ENCODE data around the gene AMOT.

The AMOT gene

DNA sequence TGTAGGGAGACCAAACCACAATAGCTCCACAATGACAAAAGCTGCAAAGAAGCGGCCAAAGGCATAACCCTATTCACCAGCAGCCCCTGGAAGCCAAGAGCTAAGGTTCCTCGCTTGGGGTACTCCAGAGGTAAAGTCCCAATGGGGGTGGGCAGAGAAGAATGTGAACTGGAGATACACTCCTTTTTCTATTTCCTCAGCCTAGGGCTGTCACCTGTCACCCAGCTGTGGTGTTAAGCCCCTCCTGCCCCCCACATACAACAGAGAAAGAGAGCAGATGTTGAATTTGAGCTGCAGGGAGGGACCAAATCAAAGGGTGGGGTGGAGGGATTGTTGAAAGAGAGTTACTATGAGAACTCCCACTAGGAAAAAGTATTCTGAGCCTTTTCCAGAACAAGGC lies 26.1 kb downstream of the AMOT start:
- ChIA-PET CTCF (interaction anchor here (0.5 to 0.6 kb wide), 3 partner anchors 28 to 98 kb away, joined by 3 to 4 read pairs (median 3); no protein-coding TSS in a partner anchor), POLR2A (interaction anchor here (0.6 kb wide), 1 partner anchor 20 kb away, joined by 3 read pairs; no protein-coding TSS in a partner anchor)
- no peak overlapping the region for H3K27ac ChIP-seq (ENCODE audit: extremely low read depth, low read depth, low read length)
- peaks cover 37 to 97% of the 10 kb centered on the region in 2 experiments for H3K36me3 ChIP-seq (ENCODE audit: control insufficient read depth in 2 of 2, insufficient read depth in 1 of 2, low read length in 2 of 2)
- TF ChIP-seq ZNF785 (tag by site-specific recombination; IDR thresholded peaks at IDR 0.05) (no peak), ZBTB1 (tag by site-specific recombination; IDR thresholded peaks at IDR 0.05) (no peak), ZNF354C (tag by site-specific recombination; IDR thresholded peaks at IDR 0.05; ENCODE audit: borderline replicate concordance, low read depth) (no peak), ZBTB8A (tag by site-specific recombination; IDR thresholded peaks at IDR 0.05) (no peak), ZBTB48 (tag by site-specific recombination; IDR thresholded peaks at IDR 0.05) (no peak)
- TF ChIP-seq, protein P1, sequence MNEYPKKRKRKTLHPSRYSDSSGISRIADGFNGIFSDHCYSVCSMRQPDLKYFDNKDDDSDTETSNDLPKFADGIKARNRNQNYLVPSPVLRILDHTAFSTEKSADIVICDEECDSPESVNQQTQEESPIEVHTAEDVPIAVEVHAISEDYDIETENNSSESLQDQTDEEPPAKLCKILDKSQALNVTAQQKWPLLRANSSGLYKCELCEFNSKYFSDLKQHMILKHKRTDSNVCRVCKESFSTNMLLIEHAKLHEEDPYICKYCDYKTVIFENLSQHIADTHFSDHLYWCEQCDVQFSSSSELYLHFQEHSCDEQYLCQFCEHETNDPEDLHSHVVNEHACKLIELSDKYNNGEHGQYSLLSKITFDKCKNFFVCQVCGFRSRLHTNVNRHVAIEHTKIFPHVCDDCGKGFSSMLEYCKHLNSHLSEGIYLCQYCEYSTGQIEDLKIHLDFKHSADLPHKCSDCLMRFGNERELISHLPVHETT (tag by site-specific recombination; IDR thresholded peaks at IDR 0.05), result no peak
- no peaks in the 10 kb centered on the region for H3K4me1 ChIP-seq (ENCODE audit: control insufficient read depth, insufficient read depth, low read length)
- H3K9me3 ChIP-seq (ENCODE audit: control insufficient read depth, insufficient read depth, low read depth, low read length), result no peaks in the 10 kb centered on the region
- no peak overlapping the region for H3K4me3 ChIP-seq (ENCODE audit: low read depth, low read length)

DNA sequence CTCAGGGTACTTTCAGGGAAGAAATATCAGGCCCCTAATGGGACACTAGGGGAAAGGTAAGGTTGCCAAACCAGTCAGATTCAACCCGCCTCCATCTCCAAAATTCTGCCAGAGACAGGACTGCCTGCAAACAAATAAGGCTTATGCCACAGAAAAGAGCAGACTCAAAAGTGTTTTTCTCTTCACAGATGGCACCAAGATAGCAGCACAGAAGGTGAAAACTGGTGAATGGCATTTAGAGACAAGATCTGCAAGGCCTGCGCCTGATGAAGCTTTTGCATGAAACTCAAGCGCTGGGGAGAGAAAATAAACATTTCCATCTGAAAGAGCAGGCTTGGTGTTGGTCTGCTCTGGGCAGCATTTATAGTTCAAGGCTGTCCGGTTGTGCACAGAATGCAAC lies 27.9 kb downstream of the AMOT start:
- H3K36me3 ChIP-seq (ENCODE audit: control insufficient read depth in 2 of 2, insufficient read depth in 1 of 2, low read length in 2 of 2), result peaks cover 37 to 99% of the 10 kb centered on the region in 2 experiments
- no peak for TF ChIP-seq KLF8 (tag by site-specific recombination; IDR thresholded peaks at IDR 0.05)
- TF ChIP-seq, protein P2, sequence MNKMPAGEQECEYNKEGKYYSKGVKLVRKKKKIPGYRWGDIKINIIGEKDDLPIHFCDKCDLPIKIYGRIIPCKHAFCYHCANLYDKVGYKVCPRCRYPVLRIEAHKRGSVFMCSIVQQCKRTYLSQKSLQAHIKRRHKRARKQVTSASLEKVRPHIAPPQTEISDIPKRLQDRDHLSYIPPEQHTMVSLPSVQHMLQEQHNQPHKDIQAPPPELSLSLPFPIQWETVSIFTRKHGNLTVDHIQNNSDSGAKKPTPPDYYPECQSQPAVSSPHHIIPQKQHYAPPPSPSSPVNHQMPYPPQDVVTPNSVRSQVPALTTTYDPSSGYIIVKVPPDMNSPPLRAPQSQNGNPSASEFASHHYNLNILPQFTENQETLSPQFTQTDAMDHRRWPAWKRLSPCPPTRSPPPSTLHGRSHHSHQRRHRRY (tag by site-specific recombination; IDR thresholded peaks at IDR 0.05), result no peak
- 0 out of 2 replicates have a peak, but pooled peaks have one; percentile 15 for TF ChIP-seq ZNF10 (tag by site-specific recombination; IDR thresholded peaks at IDR 0.05)
- TF ChIP-seq ZNF664 (tag by site-specific recombination; IDR thresholded peaks at IDR 0.05), result no peak
- TF ChIP-seq HOXA7 (CRISPR knock-in tag; IDR thresholded peaks at IDR 0.05; ENCODE audit: borderline replicate concordance), result no peak
- no peaks in the 10 kb centered on the region for H3K9me3 ChIP-seq (ENCODE audit: control insufficient read depth, insufficient read depth, low read depth, low read length)
- H3K27ac ChIP-seq (ENCODE audit: extremely low read depth, low read depth, low read length), result no peak overlapping the region
- ChIA-PET POLR2A (no interaction called here), CTCF (no interaction called here)
- no peak overlapping the region for H3K4me3 ChIP-seq (ENCODE audit: low read depth, low read length)
- no peaks in the 10 kb centered on the region for H3K4me1 ChIP-seq (ENCODE audit: control insufficient read depth, insufficient read depth, low read length)

DNA sequence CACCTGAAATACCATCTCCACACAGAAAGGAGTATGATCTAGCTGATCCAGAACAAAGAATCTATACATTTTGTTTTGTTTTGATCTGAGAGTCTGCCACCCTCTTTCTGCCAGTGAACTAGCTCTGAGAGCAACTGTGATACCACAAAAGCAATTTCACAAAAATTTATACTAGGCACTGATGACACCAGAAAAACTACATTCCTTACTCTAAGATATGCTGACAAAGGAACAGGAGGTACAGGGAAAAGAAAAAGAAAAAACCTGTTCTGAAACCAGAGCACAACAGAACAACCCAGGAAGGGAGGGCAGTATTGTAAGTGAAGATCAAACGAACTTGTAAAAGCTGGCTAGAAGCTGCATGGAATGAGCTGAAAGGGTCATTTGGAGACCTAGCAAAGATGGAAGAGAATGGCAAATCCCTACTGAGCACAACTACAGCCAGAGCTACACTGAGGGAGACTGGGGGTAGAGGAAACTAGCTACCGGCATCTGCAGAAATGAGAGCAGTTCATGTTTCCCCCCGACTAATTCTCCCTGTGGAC lies 31.9 kb downstream of the AMOT start:
- H3K27ac ChIP-seq (ENCODE audit: extremely low read depth, low read depth, low read length), result no peak overlapping the region
- peaks cover 25 to 97% of the 10 kb centered on the region in 2 experiments for H3K36me3 ChIP-seq (ENCODE audit: control insufficient read depth in 2 of 2, insufficient read depth in 1 of 2, low read length in 2 of 2)
- POLR2A ChIA-PET, result no interaction called here
- no peak overlapping the region for H3K4me3 ChIP-seq (ENCODE audit: low read depth, low read length)
- H3K9me3 ChIP-seq (ENCODE audit: control insufficient read depth, insufficient read depth, low read depth, low read length), result no peaks in the 10 kb centered on the region
- CTCF ChIA-PET, result interaction anchor here (0.5 kb wide), 1 partner anchor 77 kb away, joined by 3 read pairs; no protein-coding TSS in a partner anchor
- no peak for TF ChIP-seq ZNF23 (tag by site-specific recombination; IDR thresholded peaks at IDR 0.05; ENCODE audit: borderline replicate concordance)
- no peak for TF ChIP-seq ZNF560 (tag by site-specific recombination; IDR thresholded peaks at IDR 0.05; ENCODE audit: borderline replicate concordance)
- TF ChIP-seq ZNF140 (tag by site-specific recombination; IDR thresholded peaks at IDR 0.05), result no peak
- TF ChIP-seq ZBTB21 (tag by site-specific recombination; IDR thresholded peaks at IDR 0.05), result no peak
- TF ChIP-seq, protein P3, sequence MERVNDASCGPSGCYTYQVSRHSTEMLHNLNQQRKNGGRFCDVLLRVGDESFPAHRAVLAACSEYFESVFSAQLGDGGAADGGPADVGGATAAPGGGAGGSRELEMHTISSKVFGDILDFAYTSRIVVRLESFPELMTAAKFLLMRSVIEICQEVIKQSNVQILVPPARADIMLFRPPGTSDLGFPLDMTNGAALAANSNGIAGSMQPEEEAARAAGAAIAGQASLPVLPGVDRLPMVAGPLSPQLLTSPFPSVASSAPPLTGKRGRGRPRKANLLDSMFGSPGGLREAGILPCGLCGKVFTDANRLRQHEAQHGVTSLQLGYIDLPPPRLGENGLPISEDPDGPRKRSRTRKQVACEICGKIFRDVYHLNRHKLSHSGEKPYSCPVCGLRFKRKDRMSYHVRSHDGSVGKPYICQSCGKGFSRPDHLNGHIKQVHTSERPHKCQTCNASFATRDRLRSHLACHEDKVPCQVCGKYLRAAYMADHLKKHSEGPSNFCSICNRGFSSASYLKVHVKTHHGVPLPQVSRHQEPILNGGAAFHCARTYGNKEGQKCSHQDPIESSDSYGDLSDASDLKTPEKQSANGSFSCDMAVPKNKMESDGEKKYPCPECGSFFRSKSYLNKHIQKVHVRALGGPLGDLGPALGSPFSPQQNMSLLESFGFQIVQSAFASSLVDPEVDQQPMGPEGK (tag by site-specific recombination; IDR thresholded peaks at IDR 0.05), result no peak
- TF ChIP-seq ZNF138 (tag by site-specific recombination; IDR thresholded peaks at IDR 0.05; ENCODE audit: borderline replicate concordance), result no peak
- TF ChIP-seq ZNF211 (tag by site-specific recombination; IDR thresholded peaks at IDR 0.05; ENCODE audit: low read depth), result no peak
- H3K4me1 ChIP-seq (ENCODE audit: control insufficient read depth, insufficient read depth, low read length), result no peaks in the 10 kb centered on the region
